Right lobe of liver (tissue), 6 donors: ENCODE measurements around the gene NBEA. TPM values are rescaled to one million over a fixed set of nuclear protein-coding genes. Genes with fewer than 3 reads are reported as not detected.

Experiments used
- ATAC-seq, 4 donors: fragments of 200-7000 bp; cut with Tn5 transposase; one replicate each; pipeline ENCODE4 v1.9.1; 2020; ENCODE audit warnings: mild to moderate bottlenecking in 4 of 4, moderate library complexity in 4 of 4
- DNase-seq, 3 donors: peaks; one replicate each; pipeline ENCODE4 v3.0.0-alpha.2; 2020
- H3K27ac ChIP-seq, 3 donors: fragments of 200-600 bp; one replicate each; pipeline ENCODE4 v1.8.0; 2022
- H3K27me3 ChIP-seq, 2 donors: fragments of 200-600 bp; one replicate each; pipeline ENCODE4 v1.8.0; 2022
- H3K36me3 ChIP-seq, 4 donors: fragments of 200-600 bp; sonication (generic) in 1 of 4; one replicate each; pipeline versions ENCODE4 v1.5.1 to v1.8.0; 2017 to 2022; ENCODE audit warnings: control low read depth in 1 of 4
- H3K4me1 ChIP-seq, 4 donors: fragments of 200-600 bp; sonication (generic) in 1 of 4; one replicate each; pipeline versions ENCODE4 v1.5.1 to v1.8.0; 2017 to 2022; ENCODE audit warnings: control low read depth in 1 of 4
- H3K4me3 ChIP-seq, 3 donors: fragments of 200-600 bp; one replicate each; pipeline ENCODE4 v1.8.0; 2022
- H3K9me3 ChIP-seq, 4 donors: fragments of 200-600 bp; sonication (generic) in 1 of 4; one replicate each; pipeline versions ENCODE4 v1.5.1 to v1.8.0; 2017 to 2022; ENCODE audit warnings: control low read depth in 1 of 4
- CTCF ChIP-seq, 4 donors: fragments of 200-600 bp in 3 of 4; fragments of 450-650 bp in 1 of 4; IDR thresholded peaks; one replicate each; pipeline versions ENCODE4 v1.5.1 to v1.8.0; 2016 to 2022; ENCODE audit warnings: antibody characterized with exemption in 4 of 4, mild to moderate bottlenecking in 2 of 4
- POLR2A ChIP-seq: fragments of 450-650 bp; IDR thresholded peaks from one replicate; pipeline ENCODE4 v1.6.1; 2017; ENCODE audit warnings: antibody characterized with exemption, mild to moderate bottlenecking
- WGBS: methylation state at CpG from one replicate; pipeline ENCODE4 v1.1.6; 2018; ENCODE audit warnings: low coverage, low lambda C conversion rate; ENCODE audit not compliant: insufficient coverage; ENCODE audit errors: missing lambda C conversion rate; 5-methylcytosine and 5-hydroxymethylcytosine counted together
- intact Hi-C, 2 donors: fragments of 100-400 bp; cut with DNase I; formaldehyde crosslinking; loops; one replicate each; pipeline versions ENCODE4 v1.11.2 to v1.14.1; 2022
- total RNA-seq, 6 experiments: library from RNA; depleted of rRNA in 2 of 6; stranded (reverse); fragments of >200 nt in 2 of 6; fragmentation: NEBNext Ultra II Directional in 3 of 6; extraction: Animal tissue kit (Norgen Biotek cat#: 25700) in 3 of 6; gene quantifications; one replicate each; pipeline versions ENCODE4 v1.1.0 to v1.2.4, GENCODE V29; 2016 to 2023
- donor health status: DM: no; HTN: yes; CAD: no.
- donor health status: DM: no; HTN: no; CAD: no.
- donor health status: DM: no; HTN: no; CAD: no.
- donor health status: DM: no; HTN: yes; CAD: no.
- donor health status: DM: no; HTN: yes; CAD: no.

The NBEA gene
- total RNA-seq, 6 experiments from 2014 or later, result 0.62 to 1.7 (median 0.75) TPM

DNA sequence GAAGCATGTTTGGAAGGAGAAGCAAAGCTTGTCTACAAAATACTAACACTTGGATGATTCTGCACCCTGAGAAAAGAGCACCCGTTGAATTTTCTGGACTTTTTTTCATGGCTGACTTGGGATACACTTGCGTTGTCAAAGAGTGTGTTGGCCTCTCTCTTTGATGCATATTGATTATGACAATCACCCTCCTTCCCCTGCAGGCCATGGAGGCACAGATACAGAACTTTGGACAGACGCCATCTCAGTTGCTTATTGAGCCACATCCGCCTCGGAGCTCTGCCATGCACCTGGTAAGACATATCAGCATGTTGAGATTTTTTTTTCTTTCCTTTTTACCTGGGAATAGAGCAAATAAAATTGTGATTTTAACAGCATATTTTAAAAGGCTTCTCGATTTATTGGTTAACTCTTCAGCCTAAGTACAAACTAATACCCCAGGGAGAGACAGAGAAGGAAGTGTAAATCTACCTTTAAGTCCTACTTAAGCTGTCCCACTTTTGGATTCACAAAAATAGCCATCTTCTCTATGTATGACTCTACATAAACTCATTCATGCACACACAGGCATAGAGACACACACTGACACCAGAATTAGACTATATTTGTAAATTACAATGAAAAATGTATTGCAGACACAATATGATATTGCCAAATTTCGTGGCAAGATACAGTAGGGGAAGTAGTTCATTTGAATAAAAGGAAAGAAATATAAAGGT lies 704.1 kb downstream of the NBEA start:
- no peak for DNase-seq
- Histone ChIP-seq H3K27me3 (no peaks in the 10 kb centered on the region), H3K4me3 (no peak overlapping the region), H3K4me1 (no peaks in the 10 kb centered on the region), H3K27ac (no peak overlapping the region), H3K36me3 (no peaks in the 10 kb centered on the region), H3K9me3 (no peaks in the 10 kb centered on the region)
- 60% methylated on average over 7 of the region's 7 CpGs for WGBS
- ATAC-seq, result no peak
- intact Hi-C loops, result no loop called here
- TF ChIP-seq CTCF (IDR thresholded peaks at IDR 0.05), result no peak
- no peak for TF ChIP-seq POLR2A

- 46% methylated on average over 4 of the region's 4 CpGs for WGBS
- Histone ChIP-seq H3K4me3 (no peak overlapping the region), H3K27me3 (no peaks in the 10 kb centered on the region), H3K36me3 (no peaks in the 10 kb centered on the region), H3K9me3 (no peaks in the 10 kb centered on the region), H3K4me1 (no peaks in the 10 kb centered on the region), H3K27ac (no peak overlapping the region)
- intact Hi-C loops, result no loop called here
- ATAC-seq, result no peak
- TF ChIP-seq CTCF (IDR thresholded peaks at IDR 0.05) (no peak), POLR2A (no peak)
- DNase-seq, result no peak
Measured at GRCh38 chr13:35648201-35648600, 706.1 kb downstream of the NBEA start.

DNA sequence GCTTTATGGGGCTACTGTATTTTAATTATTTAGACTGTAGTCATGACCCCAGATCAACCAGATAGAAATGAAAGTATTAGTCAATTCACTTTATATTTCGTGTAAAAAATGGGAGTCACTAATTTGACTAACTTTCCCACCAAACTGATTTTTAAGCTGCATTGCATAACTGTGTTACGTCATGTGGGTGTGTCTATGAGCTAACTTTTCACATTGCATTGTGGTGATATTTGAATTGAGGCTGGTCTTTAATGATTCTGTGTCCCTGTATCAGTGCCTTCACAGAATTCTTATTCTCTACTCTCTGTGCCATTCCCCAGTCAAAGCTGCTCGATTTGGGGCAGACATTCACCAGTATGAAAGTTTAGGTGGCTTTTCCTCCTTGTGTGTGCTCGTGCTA lies 707.1 kb downstream of the NBEA start:
- no peak for ATAC-seq
- WGBS, result 44% methylated on average over 4 of the region's 4 CpGs
- H3K27ac ChIP-seq, result no peak overlapping the region
- no peak for DNase-seq
- no peaks in the 10 kb centered on the region for H3K4me1 ChIP-seq
- H3K4me3 ChIP-seq, result no peak overlapping the region
- H3K36me3 ChIP-seq, result no peaks in the 10 kb centered on the region
- H3K9me3 ChIP-seq, result no peaks in the 10 kb centered on the region
- TF ChIP-seq CTCF (IDR thresholded peaks at IDR 0.05) (no peak), POLR2A (no peak)
- H3K27me3 ChIP-seq, result no peaks in the 10 kb centered on the region
- intact Hi-C loops, result no loop called here

- no peaks in the 10 kb centered on the region for H3K27me3 ChIP-seq
- intact Hi-C loops, result no loop called here
- DNase-seq (no peak), ATAC-seq (no peak)
- no peak overlapping the region for H3K4me3 ChIP-seq
- 74% methylated on average over 4 of the region's 4 CpGs for WGBS
- H3K4me1 ChIP-seq, result no peaks in the 10 kb centered on the region
- H3K9me3 ChIP-seq, result no peaks in the 10 kb centered on the region
- H3K27ac ChIP-seq, result no peak overlapping the region
- H3K36me3 ChIP-seq, result no peaks in the 10 kb centered on the region
- no peak for TF ChIP-seq CTCF (IDR thresholded peaks at IDR 0.05)
Measured at GRCh38 chr13:35659796-35660195, 717.7 kb downstream of the NBEA start.
